ENCODE data around the gene MAP4K2. TPM values are rescaled to one million over a fixed set of nuclear protein-coding genes. Genes with fewer than 3 reads are reported as not detected.
"Not testable (repeated sequence)": the region's sequence is repeated elsewhere in the genome, so short reads cannot be mapped to it uniquely, and the experiment has no call there.

MAP4K2 gene
- total RNA-seq, 3 donors from 2014 or later, result 42.2 to 51.5 (median 43.7) TPM

- no peak for ATAC-seq
- H3K27me3 Mint-ChIP-seq (ENCODE audit: low read depth), result no peaks in the 10 kb centered on the region
These were observed 30.5 kb upstream of the MAP4K2 start for GRCh38 chr11:64833509-64833908.

GRCh38 chr11:64833198-64833502, 30.1 kb upstream of the MAP4K2 start:
- DNase-seq, result no peak
- H3K4me3 Mint-ChIP-seq, result no peak overlapping the region
- no peaks in the 10 kb centered on the region for H3K36me3 Mint-ChIP-seq (ENCODE audit: insufficient read depth)
- no peak for ATAC-seq
- no peaks in the 10 kb centered on the region for H3K27me3 Mint-ChIP-seq (ENCODE audit: low read depth)
- no peaks in the 10 kb centered on the region for H3K9me3 Mint-ChIP-seq
- no peaks in the 10 kb centered on the region for H3K4me1 Mint-ChIP-seq (ENCODE audit: low read depth)

More at GRCh38 chr11:64833509-64833908, 30.5 kb upstream of the MAP4K2 start:
- no peaks in the 10 kb centered on the region for H3K36me3 Mint-ChIP-seq (ENCODE audit: insufficient read depth)
- DNase-seq, result no peak
- no peaks in the 10 kb centered on the region for H3K9me3 Mint-ChIP-seq
- no peaks in the 10 kb centered on the region for H3K4me1 Mint-ChIP-seq (ENCODE audit: low read depth)
- H3K4me3 Mint-ChIP-seq, result no peak overlapping the region

- no peaks in the 10 kb centered on the region for H3K27me3 Mint-ChIP-seq (ENCODE audit: low read depth)
- ATAC-seq (no peak), DNase-seq (no peak)
- H3K4me1 Mint-ChIP-seq (ENCODE audit: low read depth), result no peaks in the 10 kb centered on the region
- no peak overlapping the region for H3K4me3 Mint-ChIP-seq
- no peaks in the 10 kb centered on the region for H3K9me3 Mint-ChIP-seq
- H3K36me3 Mint-ChIP-seq (ENCODE audit: insufficient read depth), result peaks cover 4% of the 10 kb centered on the region
These were observed 29.6 kb upstream of the MAP4K2 start for GRCh38 chr11:64832467-64833197.

GRCh38 chr11:64831411-64831891, 28.4 kb upstream of the MAP4K2 start:
- Mint-ChIP-seq H3K9me3 (no peaks in the 10 kb centered on the region), H3K4me1 (ENCODE audit: low read depth) (no peaks in the 10 kb centered on the region), H3K4me3 (no peak overlapping the region), H3K27me3 (ENCODE audit: low read depth) (no peaks in the 10 kb centered on the region), H3K36me3 (ENCODE audit: insufficient read depth) (peaks cover 5% of the 10 kb centered on the region)
- no peak for DNase-seq
- no peak for ATAC-seq

- DNase-seq, result no peak
- ATAC-seq, result no peak
- Mint-ChIP-seq H3K4me1 (ENCODE audit: low read depth) (no peaks in the 10 kb centered on the region), H3K36me3 (ENCODE audit: insufficient read depth) (peaks cover 9% of the 10 kb centered on the region), H3K9me3 (no peaks in the 10 kb centered on the region), H3K27me3 (ENCODE audit: low read depth) (no peaks in the 10 kb centered on the region), H3K4me3 (no peak overlapping the region)
These were observed 26.7 kb upstream of the MAP4K2 start for GRCh38 chr11:64829536-64830251.

GRCh38 chr11:64827451-64827839, 24.4 kb upstream of the MAP4K2 start:
- Mint-ChIP-seq H3K4me1 (ENCODE audit: low read depth) (no peaks in the 10 kb centered on the region), H3K9me3 (no peaks in the 10 kb centered on the region)

GRCh38 chr11:64826578-64827450, 23.8 kb upstream of the MAP4K2 start:
- no peaks in the 10 kb centered on the region for H3K27me3 Mint-ChIP-seq (ENCODE audit: low read depth)

More at GRCh38 chr11:64827451-64827839, 24.4 kb upstream of the MAP4K2 start:
- Mint-ChIP-seq H3K36me3 (ENCODE audit: insufficient read depth) (peaks cover 9% of the 10 kb centered on the region), H3K27me3 (ENCODE audit: low read depth) (no peaks in the 10 kb centered on the region), H3K4me3 (no peak overlapping the region)
- ATAC-seq, result no peak
- no peak for DNase-seq

GRCh38 chr11:64826062-64826461, 23.0 kb upstream of the MAP4K2 start:
- no peak for DNase-seq
- Mint-ChIP-seq H3K4me1 (ENCODE audit: low read depth) (no peaks in the 10 kb centered on the region), H3K9me3 (no peaks in the 10 kb centered on the region), H3K27me3 (ENCODE audit: low read depth) (no peaks in the 10 kb centered on the region), H3K36me3 (ENCODE audit: insufficient read depth) (peaks cover 9% of the 10 kb centered on the region), H3K4me3 (no peak overlapping the region)
- no peak for ATAC-seq

More at GRCh38 chr11:64826578-64827450, 23.8 kb upstream of the MAP4K2 start:
- H3K4me1 Mint-ChIP-seq (ENCODE audit: low read depth), result no peaks in the 10 kb centered on the region
- DNase-seq, result no peak
- ATAC-seq, result no peak
- H3K9me3 Mint-ChIP-seq, result no peaks in the 10 kb centered on the region
- H3K36me3 Mint-ChIP-seq (ENCODE audit: insufficient read depth), result peaks cover 9% of the 10 kb centered on the region
- no peak overlapping the region for H3K4me3 Mint-ChIP-seq

- Mint-ChIP-seq H3K4me1 (ENCODE audit: low read depth) (no peaks in the 10 kb centered on the region), H3K4me3 (no peak overlapping the region), H3K27me3 (ENCODE audit: low read depth) (no peaks in the 10 kb centered on the region), H3K36me3 (ENCODE audit: insufficient read depth) (peaks cover 9% of the 10 kb centered on the region), H3K9me3 (no peaks in the 10 kb centered on the region)
- DNase-seq (no peak), ATAC-seq (no peak)
These were observed 20.6 kb upstream of the MAP4K2 start for GRCh38 chr11:64823568-64824119.

GRCh38 chr11:64817476-64817875, 14.5 kb upstream of the MAP4K2 start:
- H3K4me3 Mint-ChIP-seq, result no peak overlapping the region
- no peak for ATAC-seq
- no peaks in the 10 kb centered on the region for H3K36me3 Mint-ChIP-seq (ENCODE audit: insufficient read depth)
- no peaks in the 10 kb centered on the region for H3K9me3 Mint-ChIP-seq
- H3K4me1 Mint-ChIP-seq (ENCODE audit: low read depth), result no peaks in the 10 kb centered on the region
- H3K27me3 Mint-ChIP-seq (ENCODE audit: low read depth), result no peaks in the 10 kb centered on the region
- DNase-seq, result no peak

- not testable (repeated sequence) for H3K36me3 Mint-ChIP-seq (ENCODE audit: insufficient read depth); H3K4me1 Mint-ChIP-seq (ENCODE audit: low read depth); DNase-seq; H3K9me3 Mint-ChIP-seq; H3K4me3 Mint-ChIP-seq; H3K27me3 Mint-ChIP-seq (ENCODE audit: low read depth); ATAC-seq
These were observed 12.4 kb upstream of the MAP4K2 start for GRCh38 chr11:64815433-64815832.

- Mint-ChIP-seq H3K27me3 (ENCODE audit: low read depth) (no peaks in the 10 kb centered on the region), H3K36me3 (ENCODE audit: insufficient read depth) (no peaks in the 10 kb centered on the region), H3K4me1 (ENCODE audit: low read depth) (peaks cover 6% of the 10 kb centered on the region), H3K9me3 (no peaks in the 10 kb centered on the region), H3K4me3 (no peak overlapping the region)
- no peak for DNase-seq
- ATAC-seq, result no peak
These were observed 11.7 kb upstream of the MAP4K2 start for GRCh38 chr11:64814712-64815187.

- H3K9me3 Mint-ChIP-seq, result no peaks in the 10 kb centered on the region
- H3K4me1 Mint-ChIP-seq (ENCODE audit: low read depth), result peaks cover 12% of the 10 kb centered on the region
- no peaks in the 10 kb centered on the region for H3K27me3 Mint-ChIP-seq (ENCODE audit: low read depth)
- ATAC-seq, result no peak
- no peaks in the 10 kb centered on the region for H3K36me3 Mint-ChIP-seq (ENCODE audit: insufficient read depth)
- no peak overlapping the region for H3K4me3 Mint-ChIP-seq
- no peak for DNase-seq
These were observed 10.8 kb upstream of the MAP4K2 start for GRCh38 chr11:64813826-64814225.

GRCh38 chr11:64810891-64811272, 7.9 kb upstream of the MAP4K2 start:
- peak; percentile 25 to 36 for ATAC-seq
- Mint-ChIP-seq H3K4me3 (peak overlapping the region; percentile 96), H3K36me3 (ENCODE audit: insufficient read depth) (peaks cover 13% of the 10 kb centered on the region), H3K27me3 (ENCODE audit: low read depth) (no peaks in the 10 kb centered on the region), H3K4me1 (ENCODE audit: low read depth) (peaks cover 15% of the 10 kb centered on the region), H3K9me3 (no peaks in the 10 kb centered on the region)
- DNase-seq, result peak; percentile 26
